ENCODE measurements around the gene CD72.
"Not testable (repeated sequence)": the region's sequence is repeated elsewhere in the genome, so short reads cannot be mapped to it uniquely, and the experiment has no call there.

CD72 gene

GRCh38 chr9:35593581-35593980 is 24.6 kb downstream of the CD72 start:
- ATAC-seq (no peak), DNase-seq (no peak)

- DNase-seq, ATAC-seq: not testable (repeated sequence)
These were observed 29.7 kb downstream of the CD72 start for GRCh38 chr9:35588506-35588905.

GRCh38 chr9:35584681-35585080 is 33.5 kb downstream of the CD72 start:
- DNase-seq, ATAC-seq: not testable (repeated sequence)

- DNase-seq, ATAC-seq: not testable (repeated sequence)
These were observed 34.7 kb downstream of the CD72 start for GRCh38 chr9:35583521-35583920.

- not testable (repeated sequence) for DNase-seq, ATAC-seq
These were observed 38.5 kb downstream of the CD72 start for GRCh38 chr9:35579659-35580227.

GRCh38 chr9:35579130-35579529 is 39.1 kb downstream of the CD72 start:
- peak; percentile 32 for DNase-seq
- ATAC-seq = peak; percentile 95

- ATAC-seq (no peak), DNase-seq (no peak)
These were observed 40.7 kb downstream of the CD72 start for GRCh38 chr9:35577486-35577885.

- ATAC-seq (no peak), DNase-seq (no peak)
These were observed 42.7 kb downstream of the CD72 start for GRCh38 chr9:35575478-35575877.

- DNase-seq (no peak), ATAC-seq (no peak)
These were observed 43.6 kb downstream of the CD72 start for GRCh38 chr9:35574578-35575122.

GRCh38 chr9:35570709-35571504 is 47.3 kb downstream of the CD72 start:
- DNase-seq (peak; percentile 63), ATAC-seq (peak; percentile 89)

GRCh38 chr9:35569206-35569605 is 49.0 kb downstream of the CD72 start:
- DNase-seq (no peak), ATAC-seq (no peak)

- no peak for ATAC-seq
- no peak for DNase-seq
These were observed 50.0 kb downstream of the CD72 start for GRCh38 chr9:35568196-35568595.

GRCh38 chr9:35566417-35566816 is 51.8 kb downstream of the CD72 start:
- ATAC-seq (no peak), DNase-seq (no peak)

- ATAC-seq = no peak
- DNase-seq = no peak
These were observed 53.6 kb downstream of the CD72 start for GRCh38 chr9:35564658-35565061.

- DNase-seq (no peak), ATAC-seq (no peak)
These were observed 54.4 kb downstream of the CD72 start for GRCh38 chr9:35563791-35564197.

- ATAC-seq (no peak), DNase-seq (no peak)
These were observed 55.1 kb downstream of the CD72 start for GRCh38 chr9:35562895-35563780.

- DNase-seq (no peak), ATAC-seq (no peak)
These were observed 56.5 kb downstream of the CD72 start for GRCh38 chr9:35561468-35562261.

GRCh38 chr9:35560625-35561337 is 57.4 kb downstream of the CD72 start:
- DNase-seq (no peak), ATAC-seq (no peak)
